Stimulated activated effector memory CD8-positive, alpha-beta T cell treated with anti-CD3 and anti-CD28 coated beads, Interleukin-12 subunit alpha, Interleukin-12 subunit beta, amount 100 ng/mL, for 72 hours (primary cell): ENCODE measurements around the gene CCDC158.
"Not testable (repeated sequence)": the region's sequence is repeated elsewhere in the genome, so short reads cannot be mapped to it uniquely, and the experiment has no call there.

Experiments used
- ATAC-seq: fragments of 150-1000 bp; cut with Tn5 transposase; 2 replicates; pipeline ENCODE4 v1.10.0; 2021
- DNase-seq, 2 donors: peaks; one replicate each; pipeline ENCODE4 v3.0.0; 2021 to 2022; ENCODE audit warnings: low spot score in 2 of 2
- H3K27ac Mint-ChIP-seq: one replicate; pipeline ENCODE4 v1.8.0; 2022; ENCODE audit warnings: mild to moderate bottlenecking, mixed read lengths
- H3K36me3 Mint-ChIP-seq: one replicate; pipeline ENCODE4 v1.8.0; 2022; ENCODE audit warnings: mild to moderate bottlenecking, mixed read lengths
- H3K4me1 Mint-ChIP-seq: one replicate; pipeline ENCODE4 v1.8.0; 2022; ENCODE audit warnings: mixed read lengths
- H3K4me3 Mint-ChIP-seq: one replicate; pipeline ENCODE4 v1.8.0; 2022; ENCODE audit warnings: mild to moderate bottlenecking, mixed read lengths
- H3K9me3 Mint-ChIP-seq: one replicate; pipeline ENCODE4 v1.8.0; 2022; ENCODE audit warnings: mixed read lengths

Gene CCDC158

GRCh38 chr4:76363556-76364290, 57.2 kb downstream of the CCDC158 start:
- DNase-seq (no peak), ATAC-seq (peak; percentile 51)
- H3K4me3 Mint-ChIP-seq = no peak overlapping the region
- H3K9me3 Mint-ChIP-seq = peaks cover 9% of the 10 kb centered on the region
- no peak overlapping the region for H3K27ac Mint-ChIP-seq
- no peaks in the 10 kb centered on the region for H3K36me3 Mint-ChIP-seq
- H3K4me1 Mint-ChIP-seq = peaks cover 6% of the 10 kb centered on the region

GRCh38 chr4:76361689-76362412, 59.1 kb downstream of the CCDC158 start:
- Mint-ChIP-seq H3K4me3 (no peak overlapping the region), H3K27ac (no peak overlapping the region), H3K36me3 (no peaks in the 10 kb centered on the region), H3K4me1 (peaks cover 10% of the 10 kb centered on the region), H3K9me3 (peaks cover 20% of the 10 kb centered on the region)
- DNase-seq (no peak), ATAC-seq (no peak)

GRCh38 chr4:76359881-76360466, 61.0 kb downstream of the CCDC158 start:
- H3K9me3 Mint-ChIP-seq = peaks cover 20% of the 10 kb centered on the region
- H3K4me3 Mint-ChIP-seq, DNase-seq, H3K36me3 Mint-ChIP-seq, H3K27ac Mint-ChIP-seq, ATAC-seq: not testable (repeated sequence)
- peaks cover 14% of the 10 kb centered on the region for H3K4me1 Mint-ChIP-seq

GRCh38 chr4:76357981-76358380, 63.0 kb downstream of the CCDC158 start:
- Mint-ChIP-seq H3K27ac (no peak overlapping the region), H3K4me1 (peaks cover 24% of the 10 kb centered on the region), H3K4me3 (no peak overlapping the region), H3K9me3 (peaks cover 20% of the 10 kb centered on the region), H3K36me3 (peaks cover 6% of the 10 kb centered on the region)
- ATAC-seq (no peak), DNase-seq (no peak)

GRCh38 chr4:76354517-76355473, 66.1 kb downstream of the CCDC158 start:
- DNase-seq (peak; percentile 15 to 56), ATAC-seq (peak; percentile 100)
- Mint-ChIP-seq H3K4me3 (peak overlapping the region; percentile 35), H3K9me3 (peaks cover 17% of the 10 kb centered on the region), H3K27ac (no peak overlapping the region), H3K4me1 (peaks cover 24% of the 10 kb centered on the region), H3K36me3 (peaks cover 6% of the 10 kb centered on the region)

- peaks cover 3% of the 10 kb centered on the region for H3K9me3 Mint-ChIP-seq
- ATAC-seq (no peak), DNase-seq (no peak)
- no peak overlapping the region for H3K27ac Mint-ChIP-seq
- no peak overlapping the region for H3K4me3 Mint-ChIP-seq
- H3K36me3 Mint-ChIP-seq = no peaks in the 10 kb centered on the region
- no peaks in the 10 kb centered on the region for H3K4me1 Mint-ChIP-seq
These were observed 78.1 kb downstream of the CCDC158 start for GRCh38 chr4:76342803-76343202.

- Mint-ChIP-seq H3K4me3 (no peak overlapping the region), H3K4me1 (no peaks in the 10 kb centered on the region), H3K9me3 (no peaks in the 10 kb centered on the region), H3K36me3 (no peaks in the 10 kb centered on the region), H3K27ac (no peak overlapping the region)
- no peak for DNase-seq
- no peak for ATAC-seq
These were observed 78.8 kb downstream of the CCDC158 start for GRCh38 chr4:76342191-76342590.

GRCh38 chr4:76341063-76341462, 79.9 kb downstream of the CCDC158 start:
- Mint-ChIP-seq H3K27ac (no peak overlapping the region), H3K36me3 (no peaks in the 10 kb centered on the region), H3K4me1 (no peaks in the 10 kb centered on the region), H3K4me3 (no peak overlapping the region), H3K9me3 (no peaks in the 10 kb centered on the region)
- DNase-seq (no peak), ATAC-seq (no peak)

- ATAC-seq = no peak
- Mint-ChIP-seq H3K9me3 (no peaks in the 10 kb centered on the region), H3K27ac (no peak overlapping the region), H3K36me3 (no peaks in the 10 kb centered on the region), H3K4me3 (no peak overlapping the region), H3K4me1 (no peaks in the 10 kb centered on the region)
- DNase-seq = no peak
These were observed 81.6 kb downstream of the CCDC158 start for GRCh38 chr4:76339364-76339763.

- no peak overlapping the region for H3K27ac Mint-ChIP-seq
- H3K9me3 Mint-ChIP-seq = no peaks in the 10 kb centered on the region
- H3K4me3 Mint-ChIP-seq = no peak overlapping the region
- ATAC-seq = no peak
- H3K36me3 Mint-ChIP-seq = no peaks in the 10 kb centered on the region
- no peaks in the 10 kb centered on the region for H3K4me1 Mint-ChIP-seq
- DNase-seq = no peak
These were observed 86.1 kb downstream of the CCDC158 start for GRCh38 chr4:76334885-76335284.

GRCh38 chr4:76326515-76326914, 94.4 kb downstream of the CCDC158 start:
- Mint-ChIP-seq H3K27ac (no peak overlapping the region), H3K4me3 (no peak overlapping the region), H3K4me1 (no peaks in the 10 kb centered on the region), H3K36me3 (no peaks in the 10 kb centered on the region), H3K9me3 (peaks cover 15% of the 10 kb centered on the region)
- ATAC-seq = no peak
- DNase-seq = no peak

- H3K9me3 Mint-ChIP-seq = peaks cover 16% of the 10 kb centered on the region
- no peaks in the 10 kb centered on the region for H3K4me1 Mint-ChIP-seq
- no peaks in the 10 kb centered on the region for H3K36me3 Mint-ChIP-seq
- H3K27ac Mint-ChIP-seq = no peak overlapping the region
- H3K4me3 Mint-ChIP-seq = no peak overlapping the region
- ATAC-seq (no peak), DNase-seq (no peak)
These were observed 95.9 kb downstream of the CCDC158 start for GRCh38 chr4:76325072-76325471.

- Mint-ChIP-seq H3K4me3 (no peak overlapping the region), H3K36me3 (no peaks in the 10 kb centered on the region), H3K4me1 (no peaks in the 10 kb centered on the region), H3K27ac (no peak overlapping the region), H3K9me3 (peaks cover 12% of the 10 kb centered on the region)
- ATAC-seq (no peak), DNase-seq (no peak)
These were observed 98.7 kb downstream of the CCDC158 start for GRCh38 chr4:76322236-76322635.

- H3K27ac Mint-ChIP-seq = no peak overlapping the region
- no peak for DNase-seq
- no peak for ATAC-seq
- H3K4me1 Mint-ChIP-seq = no peaks in the 10 kb centered on the region
- no peak overlapping the region for H3K4me3 Mint-ChIP-seq
- H3K9me3 Mint-ChIP-seq = peaks cover 7% of the 10 kb centered on the region
- H3K36me3 Mint-ChIP-seq = no peaks in the 10 kb centered on the region
These were observed 104.8 kb downstream of the CCDC158 start for GRCh38 chr4:76316131-76316530.
